ENCODE results near the gene NOSTRIN. TPM values are rescaled to one million over a fixed set of nuclear protein-coding genes. Genes with fewer than 3 reads are reported as not detected.

The NOSTRIN gene
- total RNA-seq, 2 experiments from 2014 or later: not detected

DNA sequence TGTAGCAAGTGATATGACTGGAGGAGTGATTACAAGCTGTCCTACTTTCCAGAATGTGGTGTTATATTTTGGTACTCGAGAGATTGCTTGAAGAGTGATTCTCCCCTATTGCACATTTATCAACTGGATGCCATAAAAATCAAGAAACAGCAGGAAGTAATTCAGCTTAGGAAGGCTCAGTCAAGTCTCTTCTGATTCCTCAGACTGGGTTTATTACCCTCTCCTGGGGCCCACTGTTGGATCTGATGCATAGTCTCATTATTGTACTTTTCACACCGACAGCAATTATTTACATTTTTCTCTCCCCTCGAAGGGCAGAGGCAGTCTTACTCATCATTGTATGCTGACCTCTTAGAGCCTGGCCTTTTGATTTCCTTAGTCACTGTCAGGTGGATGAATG is 9.3 kb downstream of the NOSTRIN start:
- DNase-seq: no peak
- no peaks in the 10 kb centered on the region for H3K27me3 Mint-ChIP-seq (ENCODE audit: low read depth)
- no peaks in the 10 kb centered on the region for H3K36me3 Mint-ChIP-seq (ENCODE audit: low read depth)
- no peak overlapping the region for H3K4me3 Mint-ChIP-seq
- H3K27ac Mint-ChIP-seq: no peak overlapping the region
- CTCF ChIA-PET: interaction anchor here (1.1 kb wide), 1 partner anchor 110 kb away, joined by 3 read pairs; no protein-coding TSS in a partner anchor
- intact Hi-C loops (cut with micrococcal nuclease): no loop called here
- no peaks in the 10 kb centered on the region for H3K4me1 Mint-ChIP-seq (ENCODE audit: low read depth)
- no peaks in the 10 kb centered on the region for H3K9me3 Mint-ChIP-seq

DNA sequence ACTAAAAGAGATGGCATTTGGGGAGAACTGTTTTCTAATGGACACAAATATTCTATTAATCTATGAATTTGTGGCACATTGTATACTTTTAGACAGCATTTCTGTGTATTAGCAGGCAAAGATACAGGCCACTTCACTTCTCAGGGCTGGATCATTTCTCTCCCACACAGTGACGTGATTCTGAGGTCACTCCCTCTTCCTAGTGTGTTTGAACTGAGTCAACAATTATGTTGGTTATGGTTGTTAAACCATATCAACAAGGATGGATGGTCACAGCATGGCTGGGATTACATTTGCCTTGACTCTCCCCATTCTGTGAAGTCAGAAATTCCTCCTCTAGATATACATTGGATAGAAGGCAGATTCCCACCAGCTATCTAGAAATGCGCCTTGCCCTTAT is 11.6 kb downstream of the NOSTRIN start:
- H3K9me3 Mint-ChIP-seq: no peaks in the 10 kb centered on the region
- CTCF ChIA-PET: no interaction called here
- no peaks in the 10 kb centered on the region for H3K27me3 Mint-ChIP-seq (ENCODE audit: low read depth)
- no peaks in the 10 kb centered on the region for H3K4me1 Mint-ChIP-seq (ENCODE audit: low read depth)
- no peaks in the 10 kb centered on the region for H3K36me3 Mint-ChIP-seq (ENCODE audit: low read depth)
- intact Hi-C loops (cut with micrococcal nuclease): no loop called here
- no peak for DNase-seq
- H3K4me3 Mint-ChIP-seq: no peak overlapping the region
- no peak overlapping the region for H3K27ac Mint-ChIP-seq

DNA sequence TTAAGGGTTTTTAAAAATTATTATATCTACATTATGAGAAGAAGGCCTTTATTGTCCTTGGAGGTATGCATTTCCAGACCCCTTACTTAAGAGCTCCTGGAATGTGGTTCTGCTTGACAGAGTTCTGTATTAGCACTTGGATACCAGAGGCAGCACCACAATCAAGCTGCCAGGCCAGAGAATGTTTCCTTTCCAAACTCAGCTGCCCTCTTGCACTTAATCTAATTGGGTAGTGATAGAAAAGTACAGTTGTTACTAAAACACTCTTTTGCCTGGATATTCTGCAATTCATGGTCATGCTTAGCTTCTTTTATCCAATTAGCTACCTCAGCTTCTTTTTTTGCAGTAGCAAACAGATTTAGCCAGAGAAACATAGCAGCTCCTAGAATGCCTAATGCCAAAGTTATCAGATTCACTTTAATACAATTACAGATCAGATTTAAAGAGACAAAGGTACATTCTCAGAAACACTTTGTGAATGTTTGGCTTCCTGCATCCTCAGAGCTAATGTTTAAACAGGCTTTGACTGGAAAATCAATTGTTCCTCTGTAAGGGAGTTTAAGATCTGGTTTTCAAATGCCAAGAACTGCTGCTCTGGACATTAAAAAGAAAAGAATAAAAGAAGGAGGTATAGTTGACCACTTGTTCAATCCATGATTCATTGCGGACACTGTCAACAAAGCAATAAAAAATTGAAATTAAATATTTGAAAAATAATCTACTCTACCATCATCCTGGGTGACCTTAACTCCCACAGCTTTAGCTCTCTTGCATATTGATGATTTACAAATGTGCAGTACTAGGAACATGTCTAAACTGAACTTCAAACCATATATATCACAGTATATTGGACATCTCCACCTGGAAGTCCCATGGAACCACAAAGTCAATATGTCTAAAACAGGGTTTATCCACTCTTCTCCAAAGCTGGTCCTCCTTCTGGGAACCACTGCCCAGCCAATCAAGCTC is 12.8 kb downstream of the NOSTRIN start:
- Mint-ChIP-seq H3K4me1 (ENCODE audit: low read depth) (no peaks in the 10 kb centered on the region), H3K27me3 (ENCODE audit: low read depth) (no peaks in the 10 kb centered on the region), H3K36me3 (ENCODE audit: low read depth) (no peaks in the 10 kb centered on the region), H3K4me3 (no peak overlapping the region), H3K27ac (no peak overlapping the region), H3K9me3 (no peaks in the 10 kb centered on the region)
- no peak for DNase-seq
- intact Hi-C loops (cut with micrococcal nuclease): no loop called here
- CTCF ChIA-PET: no interaction called here

DNA sequence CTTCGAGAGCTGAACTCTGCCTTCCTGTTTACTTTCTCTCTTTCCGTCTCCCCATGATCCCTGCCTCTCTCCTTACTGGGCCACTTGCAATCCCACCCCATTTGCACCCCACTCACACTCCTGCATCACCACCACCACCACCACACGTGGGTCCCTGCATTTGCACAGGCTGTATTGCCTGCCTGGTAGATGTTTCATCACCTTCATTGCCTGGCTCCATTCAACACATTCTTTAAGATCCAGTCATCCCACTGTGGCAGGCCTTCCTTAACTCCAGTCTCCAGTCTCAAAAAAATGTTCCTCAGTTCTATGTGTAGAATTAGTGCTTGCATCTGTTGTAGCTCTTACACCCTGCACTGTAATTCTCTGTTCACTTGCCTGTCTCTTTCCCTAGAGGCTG is 13.9 kb downstream of the NOSTRIN start:
- no peak overlapping the region for H3K4me3 Mint-ChIP-seq
- H3K4me1 Mint-ChIP-seq (ENCODE audit: low read depth): no peaks in the 10 kb centered on the region
- no peak overlapping the region for H3K27ac Mint-ChIP-seq
- no peaks in the 10 kb centered on the region for H3K27me3 Mint-ChIP-seq (ENCODE audit: low read depth)
- intact Hi-C loops (cut with micrococcal nuclease): no loop called here
- H3K9me3 Mint-ChIP-seq: no peaks in the 10 kb centered on the region
- H3K36me3 Mint-ChIP-seq (ENCODE audit: low read depth): no peaks in the 10 kb centered on the region
- CTCF ChIA-PET: no interaction called here
- DNase-seq: no peak

DNA sequence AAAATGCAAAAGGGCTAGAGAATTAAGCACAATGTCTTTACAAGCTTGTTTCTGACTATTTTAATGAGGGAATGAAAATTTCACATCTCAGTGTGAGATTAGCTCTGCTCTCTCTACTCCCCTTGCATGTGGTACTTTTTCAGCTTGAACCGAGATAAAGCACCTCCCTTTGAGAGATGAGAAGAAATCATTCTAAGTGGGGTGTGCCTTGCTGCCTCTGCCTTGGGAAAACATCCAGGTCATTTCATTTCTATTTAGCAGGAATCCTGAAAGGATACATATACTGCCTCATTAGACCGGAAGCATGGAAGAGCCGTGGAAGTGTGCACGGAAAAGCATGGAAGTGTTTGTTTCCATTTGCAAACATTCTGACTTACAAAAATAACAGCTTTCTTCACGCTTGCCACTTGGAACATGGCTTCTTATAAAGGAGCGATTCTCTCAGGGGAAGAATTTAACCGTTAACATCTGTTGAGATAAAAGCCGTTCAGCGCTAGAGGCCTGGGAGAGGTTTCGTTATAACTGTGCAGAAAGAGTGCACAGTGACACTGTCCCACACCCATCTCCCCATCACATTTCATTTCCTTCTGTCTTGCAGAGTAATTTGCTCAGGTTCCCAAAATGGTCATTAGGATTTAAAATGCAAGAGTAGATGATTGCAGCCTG is 16.7 kb downstream of the NOSTRIN start:
- H3K27me3 Mint-ChIP-seq (ENCODE audit: low read depth): no peaks in the 10 kb centered on the region
- DNase-seq: no peak
- H3K4me1 Mint-ChIP-seq (ENCODE audit: low read depth): no peaks in the 10 kb centered on the region
- no peak overlapping the region for H3K27ac Mint-ChIP-seq
- no peak overlapping the region for H3K4me3 Mint-ChIP-seq
- no peaks in the 10 kb centered on the region for H3K9me3 Mint-ChIP-seq
- H3K36me3 Mint-ChIP-seq (ENCODE audit: low read depth): no peaks in the 10 kb centered on the region
- intact Hi-C loops (cut with micrococcal nuclease): no loop called here
- CTCF ChIA-PET: no interaction called here

DNA sequence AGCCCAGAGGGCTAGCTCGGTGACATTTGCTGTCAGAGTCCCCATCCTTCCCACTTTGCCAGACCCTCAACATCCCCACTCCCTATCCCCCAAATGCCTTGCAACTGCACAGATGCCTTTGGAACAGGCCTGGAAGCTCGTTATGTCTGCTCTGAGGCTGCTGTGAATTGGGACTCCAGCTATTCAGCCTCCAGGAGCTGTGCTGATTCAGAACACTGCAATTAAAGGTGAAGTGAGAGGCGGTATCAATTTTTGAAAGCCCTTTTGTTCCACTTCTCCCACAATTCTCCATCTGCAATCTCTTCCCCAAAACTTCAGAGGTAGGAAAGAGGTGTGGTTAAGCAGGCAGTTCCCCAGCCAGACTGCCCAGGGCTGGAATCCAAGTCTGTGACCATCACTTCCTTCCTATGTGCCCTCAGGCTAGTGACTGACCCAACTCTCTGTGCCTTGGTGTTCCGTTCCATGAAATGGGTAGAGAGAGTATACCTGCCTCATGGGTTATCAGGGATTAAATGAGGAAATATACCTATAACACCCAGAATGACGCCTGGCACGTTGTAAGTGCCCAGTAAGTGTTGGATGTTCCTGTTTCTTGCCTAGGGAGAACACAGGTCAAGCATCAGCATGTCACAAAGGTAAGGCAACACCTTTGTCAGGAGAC is 17.5 kb downstream of the NOSTRIN start:
- no peaks in the 10 kb centered on the region for H3K4me1 Mint-ChIP-seq (ENCODE audit: low read depth)
- no peak overlapping the region for H3K27ac Mint-ChIP-seq
- H3K9me3 Mint-ChIP-seq: no peaks in the 10 kb centered on the region
- H3K27me3 Mint-ChIP-seq (ENCODE audit: low read depth): no peaks in the 10 kb centered on the region
- CTCF ChIA-PET: no interaction called here
- no peak for DNase-seq
- H3K4me3 Mint-ChIP-seq: no peak overlapping the region
- intact Hi-C loops (cut with micrococcal nuclease): no loop called here
- H3K36me3 Mint-ChIP-seq (ENCODE audit: low read depth): no peaks in the 10 kb centered on the region

DNA sequence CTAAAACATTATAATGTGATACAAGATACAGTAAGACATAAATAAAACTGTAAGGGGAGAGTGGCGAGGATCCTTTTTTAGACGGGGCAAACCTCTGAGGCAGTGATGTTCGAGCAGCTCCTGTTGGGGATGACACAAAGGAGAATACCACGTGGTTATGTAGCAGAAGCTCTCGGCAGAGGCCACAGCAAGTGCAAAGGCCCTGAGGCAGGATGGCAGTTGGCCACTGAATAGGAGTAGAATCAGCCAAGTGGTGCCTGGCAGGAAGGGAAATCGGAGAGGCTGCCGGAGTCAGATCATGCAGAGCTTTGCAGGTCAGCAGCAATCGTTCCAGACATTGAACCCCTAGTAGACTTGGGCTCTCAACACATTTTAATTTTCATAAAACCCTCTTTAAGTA is 19.1 kb downstream of the NOSTRIN start:
- CTCF ChIA-PET: no interaction called here
- no peak for DNase-seq
- Mint-ChIP-seq H3K4me3 (no peak overlapping the region), H3K27ac (no peak overlapping the region), H3K36me3 (ENCODE audit: low read depth) (no peaks in the 10 kb centered on the region), H3K4me1 (ENCODE audit: low read depth) (no peaks in the 10 kb centered on the region), H3K27me3 (ENCODE audit: low read depth) (no peaks in the 10 kb centered on the region), H3K9me3 (no peaks in the 10 kb centered on the region)
- intact Hi-C loops (cut with micrococcal nuclease): no loop called here

DNA sequence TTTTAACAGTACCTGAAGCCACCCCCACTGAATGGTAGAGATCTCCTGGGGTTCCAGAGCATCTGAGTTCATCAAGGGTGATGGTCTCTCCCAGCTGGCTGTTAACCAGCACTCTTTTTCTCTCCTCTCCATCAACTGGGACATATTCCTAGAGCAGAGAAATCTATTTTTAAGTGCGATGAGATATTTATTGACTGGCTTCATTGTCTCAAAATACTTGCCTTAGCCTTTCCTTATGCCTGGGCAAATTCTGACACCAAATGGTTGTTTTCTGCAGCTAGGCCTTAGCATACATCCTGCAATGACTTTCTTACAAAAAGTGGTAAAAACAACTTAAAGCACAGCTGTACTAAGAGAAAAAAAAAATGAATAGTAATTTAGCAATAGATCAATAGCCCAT is 19.6 kb downstream of the NOSTRIN start:
- CTCF ChIA-PET: no interaction called here
- no peak overlapping the region for H3K4me3 Mint-ChIP-seq
- no peak for DNase-seq
- no peaks in the 10 kb centered on the region for H3K36me3 Mint-ChIP-seq (ENCODE audit: low read depth)
- intact Hi-C loops (cut with micrococcal nuclease): no loop called here
- no peaks in the 10 kb centered on the region for H3K9me3 Mint-ChIP-seq
- H3K27ac Mint-ChIP-seq: no peak overlapping the region
- H3K27me3 Mint-ChIP-seq (ENCODE audit: low read depth): no peaks in the 10 kb centered on the region
- no peaks in the 10 kb centered on the region for H3K4me1 Mint-ChIP-seq (ENCODE audit: low read depth)

DNA sequence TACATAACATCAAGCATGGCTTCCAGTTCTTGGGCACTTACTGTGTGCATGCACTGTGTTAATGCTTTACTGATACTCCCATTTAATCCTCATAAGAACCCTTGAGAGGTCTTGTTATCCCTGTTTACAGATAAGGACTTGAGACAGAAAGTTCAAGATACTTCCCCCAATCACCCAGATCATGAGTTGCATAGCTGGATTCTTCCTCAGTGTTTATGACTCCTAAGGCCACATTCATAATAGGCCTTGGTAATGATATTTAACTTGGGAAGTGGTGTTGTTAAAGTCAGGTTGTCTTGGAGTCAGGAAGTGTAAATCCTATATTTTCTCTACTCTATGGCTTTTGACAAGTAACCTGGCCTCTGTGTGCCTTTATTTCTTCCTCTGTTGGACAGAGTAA is 22.7 kb downstream of the NOSTRIN start:
- Mint-ChIP-seq H3K27ac (no peak overlapping the region), H3K27me3 (ENCODE audit: low read depth) (no peaks in the 10 kb centered on the region), H3K9me3 (no peaks in the 10 kb centered on the region), H3K36me3 (ENCODE audit: low read depth) (no peaks in the 10 kb centered on the region), H3K4me1 (ENCODE audit: low read depth) (no peaks in the 10 kb centered on the region), H3K4me3 (no peak overlapping the region)
- DNase-seq: no peak
- CTCF ChIA-PET: interaction anchor here (0.8 kb wide), 1 partner anchor 52 kb away, joined by 3 read pairs; no protein-coding TSS in a partner anchor
- intact Hi-C loops (cut with micrococcal nuclease): no loop called here

DNA sequence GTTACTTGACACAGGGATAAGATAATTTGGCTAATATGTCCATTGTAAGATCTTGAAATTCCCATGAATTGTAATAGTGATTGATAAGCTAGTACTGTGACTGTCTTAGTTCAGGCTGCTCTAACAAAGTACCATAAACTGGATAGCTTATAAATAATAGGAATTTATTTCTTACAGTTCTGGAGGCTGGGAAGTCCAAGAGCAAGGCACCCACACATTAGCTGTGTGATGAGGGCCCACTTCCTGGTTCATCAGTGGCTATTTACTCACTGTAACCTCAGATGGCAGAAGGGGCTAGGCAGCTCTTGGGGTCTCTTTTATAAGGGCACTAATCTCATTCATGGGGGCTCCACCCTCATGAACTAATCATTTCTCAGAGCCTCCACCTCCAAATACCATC is 28.5 kb downstream of the NOSTRIN start:
- no peaks in the 10 kb centered on the region for H3K36me3 Mint-ChIP-seq (ENCODE audit: low read depth)
- no peaks in the 10 kb centered on the region for H3K27me3 Mint-ChIP-seq (ENCODE audit: low read depth)
- intact Hi-C loops (cut with micrococcal nuclease): no loop called here
- H3K4me3 Mint-ChIP-seq: no peak overlapping the region
- DNase-seq: no peak
- H3K9me3 Mint-ChIP-seq: no peaks in the 10 kb centered on the region
- CTCF ChIA-PET: no interaction called here
- no peak overlapping the region for H3K27ac Mint-ChIP-seq
- H3K4me1 Mint-ChIP-seq (ENCODE audit: low read depth): no peaks in the 10 kb centered on the region

DNA sequence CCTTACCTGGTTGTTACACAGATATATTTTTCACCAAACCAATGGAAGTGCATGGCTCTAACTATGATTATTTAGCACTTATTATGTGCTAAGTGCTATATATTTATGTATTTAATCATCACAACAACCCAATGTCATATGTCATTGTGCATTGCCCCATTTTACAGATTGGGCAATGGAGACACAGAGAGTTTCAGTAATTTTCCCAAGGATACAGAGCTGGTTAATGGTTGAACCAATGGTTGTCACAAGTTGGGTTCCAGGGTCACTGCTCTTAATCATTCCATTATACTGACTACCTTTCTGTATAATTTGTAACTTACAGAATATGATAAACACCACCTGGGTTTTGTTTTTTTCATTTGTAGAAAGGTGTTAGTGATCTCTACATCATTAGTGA is 29.2 kb downstream of the NOSTRIN start:
- Mint-ChIP-seq H3K9me3 (no peaks in the 10 kb centered on the region), H3K27ac (no peak overlapping the region), H3K27me3 (ENCODE audit: low read depth) (no peaks in the 10 kb centered on the region), H3K4me3 (no peak overlapping the region), H3K36me3 (ENCODE audit: low read depth) (no peaks in the 10 kb centered on the region), H3K4me1 (ENCODE audit: low read depth) (no peaks in the 10 kb centered on the region)
- intact Hi-C loops (cut with micrococcal nuclease): no loop called here
- CTCF ChIA-PET: no interaction called here
- no peak for DNase-seq

DNA sequence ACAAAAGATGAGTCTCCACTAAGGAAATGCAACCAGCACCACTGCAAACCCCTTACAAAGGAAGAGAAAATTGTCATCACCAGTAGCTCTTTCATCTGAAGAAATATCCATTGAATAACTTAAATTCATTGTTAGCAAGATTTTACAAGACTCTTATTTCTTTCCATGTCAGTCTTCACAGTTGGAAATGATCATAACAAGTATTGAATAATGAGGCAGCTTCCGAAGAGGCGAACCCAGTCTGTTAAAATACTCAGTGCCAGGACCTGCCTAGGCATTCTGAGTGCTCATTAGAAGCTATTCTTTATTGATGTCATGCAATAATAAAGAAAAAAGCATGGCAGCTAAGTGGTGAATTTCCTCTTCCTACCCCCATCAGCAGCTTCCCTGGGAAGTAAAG is 33.5 kb downstream of the NOSTRIN start:
- H3K9me3 Mint-ChIP-seq: no peaks in the 10 kb centered on the region
- H3K4me1 Mint-ChIP-seq (ENCODE audit: low read depth): no peaks in the 10 kb centered on the region
- no peaks in the 10 kb centered on the region for H3K36me3 Mint-ChIP-seq (ENCODE audit: low read depth)
- intact Hi-C loops (cut with micrococcal nuclease): no loop called here
- CTCF ChIA-PET: interaction anchor here (0.5 kb wide), 1 partner anchor 489 kb away, joined by 4 read pairs; no protein-coding TSS in a partner anchor
- H3K4me3 Mint-ChIP-seq: no peak overlapping the region
- no peak overlapping the region for H3K27ac Mint-ChIP-seq
- no peaks in the 10 kb centered on the region for H3K27me3 Mint-ChIP-seq (ENCODE audit: low read depth)
- DNase-seq: no peak

Measured in activated naive CD4-positive, alpha-beta T cell treated with anti-CD3 and anti-CD28 coated beads for 36 hours (primary cell).